WERI-Rb-1 (cell line): Measurements from ENCODE around the gene TNKS1BP1.
A peak's percentile ranks its signal among the peaks of the same experiment; 100 is the strongest.

ENCODE experiments used
- DNase-seq: peaks from one replicate; pipeline ENCODE4 v3.0.0-alpha.2; 2020
- H3K27ac ChIP-seq: fragments of 250-450 bp; sonication (Bioruptor Pico); 2 replicates; pipeline ENCODE4 v1.5.1; 2020; ENCODE audit warnings: mild to moderate bottlenecking, moderate library complexity
- H3K27me3 ChIP-seq: fragments of 250-450 bp; sonication (Bioruptor Pico); 2 replicates; pipeline ENCODE4 v1.5.1; 2021; ENCODE audit warnings: mild to moderate bottlenecking, low read depth, moderate library complexity; ENCODE audit not compliant: insufficient read depth, severe bottlenecking
- H3K36me3 ChIP-seq: fragments of 250-450 bp; sonication (Bioruptor Pico); 2 replicates; pipeline ENCODE4 v1.5.1; 2020; ENCODE audit warnings: mild to moderate bottlenecking, moderate library complexity
- H3K4me3 ChIP-seq: 2 replicates; pipeline ENCODE4 v1.5.1; 2011; ENCODE audit warnings: low read depth, mild to moderate bottlenecking, control low read depth, low read length
- H3K9me3 ChIP-seq: fragments of 250-450 bp; sonication (Bioruptor Pico); 2 replicates; pipeline ENCODE4 v1.5.1; 2021; ENCODE audit warnings: mild to moderate bottlenecking, moderate library complexity; ENCODE audit not compliant: severe bottlenecking
- TF ChIP-seq, protein P1 (sequence below): IDR thresholded peaks from 2 replicates; pipeline ENCODE4 v1.5.1; 2011; ENCODE audit warnings: low read depth, mild to moderate bottlenecking, control low read depth, inconsistent platforms, low read length

The TNKS1BP1 gene

DNA sequence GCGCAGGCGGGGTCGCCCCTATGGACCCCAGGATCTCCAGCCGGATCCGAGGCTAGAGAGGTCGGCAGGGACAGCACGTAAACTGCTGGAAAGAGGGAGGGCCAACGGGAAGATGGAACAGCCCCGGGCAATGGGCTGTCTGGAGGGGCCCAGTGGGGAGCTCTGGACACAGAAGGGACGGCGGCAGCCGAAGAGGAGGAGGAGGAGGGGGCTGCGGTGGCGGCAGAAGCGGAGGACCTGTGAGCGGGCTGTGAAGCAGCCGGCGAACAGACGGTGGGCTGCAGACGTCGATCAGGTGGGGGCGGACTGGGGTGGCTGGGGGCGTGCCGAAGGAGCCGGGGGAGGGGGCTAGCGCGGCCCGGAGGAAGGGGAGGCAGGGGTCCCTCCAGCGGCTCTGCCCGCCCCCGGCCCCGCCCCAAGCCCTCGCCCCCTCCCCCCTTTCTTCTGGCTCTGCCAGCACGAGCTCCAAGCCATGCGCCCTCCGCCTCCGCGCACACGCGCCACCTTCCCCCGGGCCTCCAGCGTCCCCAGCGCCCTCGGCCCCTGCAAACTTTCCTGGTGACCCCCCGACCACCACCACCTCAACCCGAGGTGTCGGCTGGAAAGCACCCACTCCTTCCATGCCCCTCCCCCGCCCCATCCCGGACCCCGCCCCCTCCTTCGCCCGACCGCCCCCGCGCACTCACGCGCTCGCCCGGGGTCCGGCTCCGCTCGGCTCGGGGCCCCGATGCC, 432 bp downstream of the TNKS1BP1 start:
- H3K4me3 ChIP-seq: peak overlapping the region; percentile 47
- H3K27me3 ChIP-seq: no peaks in the 10 kb centered on the region
- peak overlapping the region; percentile 72 for H3K27ac ChIP-seq
- no peaks in the 10 kb centered on the region for H3K9me3 ChIP-seq
- peaks cover 42% of the 10 kb centered on the region for H3K36me3 ChIP-seq
- peak; percentile 70 for DNase-seq
- TF ChIP-seq, protein P1, sequence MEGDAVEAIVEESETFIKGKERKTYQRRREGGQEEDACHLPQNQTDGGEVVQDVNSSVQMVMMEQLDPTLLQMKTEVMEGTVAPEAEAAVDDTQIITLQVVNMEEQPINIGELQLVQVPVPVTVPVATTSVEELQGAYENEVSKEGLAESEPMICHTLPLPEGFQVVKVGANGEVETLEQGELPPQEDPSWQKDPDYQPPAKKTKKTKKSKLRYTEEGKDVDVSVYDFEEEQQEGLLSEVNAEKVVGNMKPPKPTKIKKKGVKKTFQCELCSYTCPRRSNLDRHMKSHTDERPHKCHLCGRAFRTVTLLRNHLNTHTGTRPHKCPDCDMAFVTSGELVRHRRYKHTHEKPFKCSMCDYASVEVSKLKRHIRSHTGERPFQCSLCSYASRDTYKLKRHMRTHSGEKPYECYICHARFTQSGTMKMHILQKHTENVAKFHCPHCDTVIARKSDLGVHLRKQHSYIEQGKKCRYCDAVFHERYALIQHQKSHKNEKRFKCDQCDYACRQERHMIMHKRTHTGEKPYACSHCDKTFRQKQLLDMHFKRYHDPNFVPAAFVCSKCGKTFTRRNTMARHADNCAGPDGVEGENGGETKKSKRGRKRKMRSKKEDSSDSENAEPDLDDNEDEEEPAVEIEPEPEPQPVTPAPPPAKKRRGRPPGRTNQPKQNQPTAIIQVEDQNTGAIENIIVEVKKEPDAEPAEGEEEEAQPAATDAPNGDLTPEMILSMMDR: no peak

DNA sequence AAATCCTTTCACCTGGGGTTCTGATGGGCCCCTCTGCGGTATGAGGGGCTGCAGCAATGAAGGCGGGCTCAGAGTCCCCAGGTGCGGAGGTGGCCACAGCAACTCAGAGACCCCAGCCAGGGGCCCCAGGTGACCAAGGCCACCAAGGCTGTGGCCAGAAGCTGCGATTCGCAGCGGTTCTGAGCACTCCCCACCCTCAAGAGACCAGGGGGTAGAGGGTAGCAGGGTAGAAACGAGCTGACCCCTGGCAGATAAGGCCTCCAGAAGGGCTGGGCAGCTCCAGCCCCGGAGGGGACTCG, 948 bp downstream of the TNKS1BP1 start:
- TF ChIP-seq, protein P1: no peak
- H3K27ac ChIP-seq: peak overlapping the region; percentile 72

DNA sequence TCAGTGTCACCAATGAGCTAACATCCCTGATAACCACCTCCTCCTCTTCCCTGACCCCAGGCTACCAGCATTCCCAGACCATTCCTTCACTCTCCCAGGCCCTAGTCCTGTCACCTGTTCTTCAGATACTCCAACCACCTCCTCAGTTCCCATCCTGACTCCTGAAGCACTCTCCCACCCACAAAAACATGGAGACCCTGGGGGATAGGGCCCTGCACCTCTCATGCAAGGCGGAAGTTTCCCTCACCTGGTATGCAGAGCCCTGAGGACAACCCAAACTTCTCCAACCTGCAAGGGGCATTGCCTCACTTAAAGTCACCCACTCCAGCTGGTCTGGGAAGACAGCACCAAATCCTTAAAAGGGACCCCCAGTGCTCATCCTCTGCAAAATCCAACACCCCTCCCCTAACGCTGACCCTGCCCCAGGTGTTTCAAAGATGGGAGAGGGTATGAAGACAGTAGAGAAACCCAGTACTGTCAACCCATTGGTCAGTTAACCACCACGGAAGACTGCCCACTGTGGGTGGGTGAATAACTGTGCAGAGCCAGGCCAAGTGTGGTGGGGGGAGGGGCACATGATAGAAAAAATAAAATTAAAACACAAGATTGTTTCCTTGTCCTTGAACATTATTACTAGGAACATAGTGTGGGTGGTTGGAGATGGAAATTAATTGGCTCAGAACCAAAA, 1.4 kb downstream of the TNKS1BP1 start:
- H3K27me3 ChIP-seq: no peaks in the 10 kb centered on the region
- peak overlapping the region; percentile 47 for H3K4me3 ChIP-seq
- TF ChIP-seq, protein P1: no peak
- H3K9me3 ChIP-seq: no peaks in the 10 kb centered on the region
- H3K27ac ChIP-seq: no peak overlapping the region; the same call in 1 of the 2 replicates
- DNase-seq: no peak
- peaks cover 37% of the 10 kb centered on the region for H3K36me3 ChIP-seq

More for the DNA sequence above, 948 bp downstream of the TNKS1BP1 start:
- no peaks in the 10 kb centered on the region for H3K9me3 ChIP-seq
- H3K27me3 ChIP-seq: no peaks in the 10 kb centered on the region
- peak overlapping the region; percentile 47 for H3K4me3 ChIP-seq
- H3K36me3 ChIP-seq: peaks cover 39% of the 10 kb centered on the region
- DNase-seq: no peak

DNA sequence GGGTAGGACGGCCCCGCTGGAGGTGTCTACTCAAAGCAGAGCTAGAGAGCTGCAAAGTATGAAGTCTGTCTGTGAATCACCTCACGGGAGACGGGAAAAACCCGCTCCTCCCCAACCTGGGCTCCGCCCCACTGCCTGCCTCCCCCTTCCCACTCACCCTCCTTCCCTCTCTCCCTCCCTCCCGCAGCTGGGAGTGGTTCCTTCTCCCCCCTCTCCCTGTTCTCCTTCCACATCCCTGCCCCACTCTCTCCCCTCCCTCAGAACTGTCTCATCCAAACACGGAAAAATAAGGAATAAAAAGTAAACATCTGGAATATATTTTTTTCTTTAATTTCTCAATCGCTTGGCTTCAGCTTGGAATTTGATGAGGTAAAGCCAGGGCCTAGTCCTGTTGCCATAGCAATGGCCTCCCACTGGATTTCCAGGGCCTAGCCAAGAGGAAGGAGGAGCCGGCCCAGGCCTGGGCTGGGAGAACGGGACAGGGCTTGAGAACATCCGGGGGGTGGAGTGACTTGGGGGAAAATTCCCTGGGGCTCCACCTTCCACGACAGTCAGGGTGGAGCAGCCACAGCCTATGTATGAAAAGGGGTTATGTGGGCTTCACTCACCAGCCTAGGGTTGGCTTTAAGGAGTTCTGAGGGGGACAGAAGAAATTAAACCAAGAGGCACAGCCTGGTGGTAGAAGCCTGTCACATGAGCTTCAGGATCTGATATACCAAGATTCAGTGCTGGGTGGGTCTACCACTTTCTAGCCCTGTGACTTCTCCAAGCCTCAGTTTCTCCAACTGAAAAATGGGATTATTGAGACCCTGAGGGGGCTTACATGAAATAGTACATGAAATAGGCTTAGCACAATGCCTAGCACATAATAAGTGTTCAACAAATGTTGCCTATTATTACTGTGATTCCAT, 2.2 kb downstream of the TNKS1BP1 start:
- Histone ChIP-seq H3K9me3 (no peaks in the 10 kb centered on the region), H3K36me3 (peaks cover 37% of the 10 kb centered on the region), H3K27me3 (no peaks in the 10 kb centered on the region), H3K27ac (no peak overlapping the region), H3K4me3 (no peak overlapping the region)
- peak; percentile 42 for DNase-seq
- TF ChIP-seq, protein P1: no peak

DNA sequence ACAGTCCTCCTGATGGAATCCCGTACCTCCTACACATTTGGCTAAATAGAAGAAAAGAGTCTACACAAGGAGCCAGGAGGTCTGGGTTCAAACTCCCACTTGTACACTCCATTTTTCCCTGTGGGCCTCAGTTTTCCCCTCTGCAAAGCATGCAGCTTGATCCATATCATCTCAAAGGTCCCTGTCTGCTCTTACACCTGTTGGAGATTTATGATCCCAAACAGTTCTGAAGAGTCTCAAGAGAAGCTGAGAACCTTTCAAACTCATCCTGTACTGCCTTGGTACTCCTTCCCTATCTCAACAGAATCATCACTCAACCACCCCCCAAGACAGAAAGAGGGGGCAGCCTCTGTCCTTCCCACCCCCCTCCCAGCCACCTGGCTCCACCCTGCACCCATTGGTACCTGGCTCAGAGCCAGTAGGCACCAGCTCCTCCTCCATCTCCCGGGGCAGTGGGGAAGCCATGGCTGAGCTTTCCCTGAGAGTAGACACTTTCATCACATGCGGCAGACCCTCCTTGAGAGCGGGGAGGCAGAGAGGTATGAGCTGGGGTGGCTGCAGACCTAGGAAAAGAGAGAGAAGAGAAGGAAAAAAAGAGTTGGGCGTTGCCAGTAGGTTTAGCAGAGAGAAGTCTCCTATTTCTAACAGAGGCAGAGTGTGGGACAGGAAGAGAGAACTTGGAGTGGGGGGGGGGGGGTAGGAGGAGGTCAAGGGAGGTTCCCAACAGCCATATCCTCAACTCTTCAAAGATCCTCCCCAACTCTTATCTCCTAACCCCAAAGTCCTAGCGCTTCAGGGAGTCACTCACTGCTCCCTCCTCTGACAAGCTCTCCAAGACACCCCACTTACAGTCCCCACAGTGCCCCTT, 3.1 kb downstream of the TNKS1BP1 start:
- Histone ChIP-seq H3K36me3 (peaks cover 35% of the 10 kb centered on the region), H3K9me3 (no peaks in the 10 kb centered on the region), H3K4me3 (no peak overlapping the region), H3K27me3 (no peaks in the 10 kb centered on the region), H3K27ac (no peak overlapping the region)
- no peak for DNase-seq
- TF ChIP-seq, protein P1: no peak
